Stomach (tissue), 4 donors: ENCODE data around the gene COPE.

ENCODE experiments used
- CTCF ChIP-seq, 7 experiments: fragments of 450-650 bp in 4 of 7; fragments of 200-600 bp in 3 of 7; sonication (generic) in 3 of 7; IDR thresholded peaks; one replicate each; pipeline ENCODE4 v1.5.1; 2016 to 2019; ENCODE audit warnings: antibody characterized with exemption in 7 of 7, control low read depth in 2 of 7, mild to moderate bottlenecking in 1 of 7
- EP300 ChIP-seq: sonication (generic); formaldehyde crosslinking; IDR thresholded peaks from one replicate; pipeline ENCODE4 v1.6.1; 2017; ENCODE audit warnings: antibody characterized with exemption
- POLR2A ChIP-seq, 4 donors: fragments of 450-650 bp; IDR thresholded peaks; one replicate each; pipeline ENCODE4 v1.6.1; 2016; ENCODE audit warnings: antibody characterized with exemption in 4 of 4, control low read depth in 2 of 4, mild to moderate bottlenecking in 1 of 4, moderate library complexity in 1 of 4

GRCh38 chr19:18922228-18922985 lies 3.2 kb upstream of the COPE start:
- TF ChIP-seq CTCF (IDR thresholded peaks at IDR 0.05): no peak
- TF ChIP-seq EP300: no peak
- TF ChIP-seq POLR2A (IDR thresholded peaks at IDR 0.05): no peak
